Smooth muscle cell (in vitro differentiated cells): ENCODE measurements around the gene HTR1D. TPM values are rescaled to one million over a fixed set of nuclear protein-coding genes. Genes with fewer than 3 reads are reported as not detected.

ENCODE experiments used
- DNase-seq: peaks from one replicate; lab custom pipeline; 2025; ENCODE audit not compliant: unreplicated experiment; lab: John Stamatoyannopoulos, UW
- H2AFZ ChIP-seq: fragments of 200-600 bp; sonication (generic); 2 replicates; pipeline ENCODE4 v1.6.0; 2016; ENCODE audit warnings: antibody characterized with exemption, low read depth, mild to moderate bottlenecking
- H3F3A ChIP-seq: fragments of 200-600 bp; sonication (generic); 2 replicates; pipeline ENCODE4 v1.6.0; 2017; ENCODE audit warnings: antibody characterized with exemption, low read depth
- H3K27ac ChIP-seq: fragments of 200-600 bp; sonication (generic); 2 replicates; pipeline ENCODE4 v1.5.1; 2016; ENCODE audit warnings: low read depth, mild to moderate bottlenecking
- H3K27me3 ChIP-seq: fragments of 200-600 bp; sonication (generic); 2 replicates; pipeline ENCODE4 v1.6.1; 2016; ENCODE audit warnings: low read depth, mild to moderate bottlenecking
- H3K36me3 ChIP-seq: fragments of 200-600 bp; sonication (generic); 2 replicates; pipeline ENCODE4 v1.5.1; 2016; ENCODE audit warnings: low read depth
- H3K4me1 ChIP-seq: fragments of 200-600 bp; sonication (generic); 2 replicates; pipeline ENCODE4 v1.5.1; 2016; ENCODE audit warnings: low read depth
- H3K4me2 ChIP-seq: fragments of 200-600 bp; sonication (generic); 2 replicates; pipeline ENCODE4 v1.6.0; 2016; ENCODE audit warnings: mild to moderate bottlenecking
- H3K4me3 ChIP-seq: fragments of 200-600 bp; sonication (generic); 2 replicates; pipeline ENCODE4 v1.5.1; 2016; ENCODE audit warnings: mild to moderate bottlenecking
- H3K79me2 ChIP-seq: fragments of 200-600 bp; sonication (generic); 2 replicates; pipeline ENCODE4 v1.6.0; 2016; ENCODE audit warnings: low read depth, mild to moderate bottlenecking
- H3K9ac ChIP-seq: fragments of 200-600 bp; sonication (generic); 2 replicates; pipeline ENCODE4 v1.6.0; 2016; ENCODE audit warnings: low read depth
- H3K9me3 ChIP-seq: fragments of 200-600 bp; sonication (generic); replicated peaks from 2 replicates; pipeline ENCODE4 v1.5.1; 2016; ENCODE audit warnings: low read depth
- H4K20me1 ChIP-seq: fragments of 200-600 bp; sonication (generic); 2 replicates; pipeline ENCODE4 v1.6.0; 2016; ENCODE audit warnings: low read depth
- WGBS: methylation state at CpG from one replicate; pipeline ENCODE4 v1.1.7; 2016; ENCODE audit warnings: low lambda C conversion rate; 5-methylcytosine and 5-hydroxymethylcytosine counted together
- polyA plus RNA-seq: library from polyadenylated mRNA; unstranded; fragments of >200 nt; fragmentation: Nextera tagmentation; extraction: Ambion mirVana; gene quantifications from 2 replicates; pipeline ENCODE4 v1.2.1, GENCODE V29; 2016
- total RNA-seq: library from RNA; depleted of rRNA; stranded (reverse); fragments of >200 nt; gene quantifications from 2 replicates; pipeline ENCODE4 v1.2.3, GENCODE V29; 2014
- TF ChIP-seq, protein P1 (sequence below): fragments of 200-600 bp; sonication (generic); IDR thresholded peaks from 2 replicates; pipeline ENCODE4 v1.5.1; 2017; ENCODE audit warnings: borderline replicate concordance, mild to moderate bottlenecking, antibody characterized with exemption; ENCODE audit not compliant: insufficient read depth, poor library complexity, severe bottlenecking

The HTR1D gene
- total and polyA plus RNA-seq, 2 experiments from 2014 or later, result 0.26 to 1.1 TPM

DNA sequence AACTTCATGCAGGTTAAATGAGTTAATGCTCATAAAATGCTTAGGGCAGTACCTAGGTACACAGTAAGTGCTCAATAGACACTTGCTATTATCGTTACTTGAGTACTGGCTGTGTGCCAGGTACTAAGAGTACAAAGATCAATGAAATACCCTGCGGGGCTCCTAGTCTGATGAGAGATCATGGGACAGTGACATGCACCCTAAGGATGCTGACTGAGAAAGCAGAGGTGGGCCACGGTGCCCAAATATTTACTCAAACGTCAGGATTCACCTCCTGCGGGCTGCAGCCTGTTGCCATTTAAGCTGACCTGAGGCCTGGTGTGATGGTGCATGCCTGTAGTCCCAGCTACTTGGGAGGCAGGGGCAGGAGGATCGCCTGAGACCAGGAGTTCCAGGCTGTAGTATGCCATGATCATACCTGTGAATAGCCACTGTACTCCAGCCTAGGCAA, 28.8 kb downstream of the HTR1D start:
- Histone ChIP-seq H2AFZ (no peak overlapping the region), H3K27ac (peak overlapping the region; percentile 88), H3K79me2 (no peaks in the 10 kb centered on the region), H3K36me3 (no peaks in the 10 kb centered on the region), H3K9ac (peak overlapping the region; percentile 30), H4K20me1 (no peaks in the 10 kb centered on the region), H3K4me1 (no peaks in the 10 kb centered on the region), H3K27me3 (no peaks in the 10 kb centered on the region), H3K9me3 (no peaks in the 10 kb centered on the region), H3K4me2 (no peak overlapping the region), H3K4me3 (no peak overlapping the region), H3F3A (no peaks in the 10 kb centered on the region)
- TF ChIP-seq, protein P1, sequence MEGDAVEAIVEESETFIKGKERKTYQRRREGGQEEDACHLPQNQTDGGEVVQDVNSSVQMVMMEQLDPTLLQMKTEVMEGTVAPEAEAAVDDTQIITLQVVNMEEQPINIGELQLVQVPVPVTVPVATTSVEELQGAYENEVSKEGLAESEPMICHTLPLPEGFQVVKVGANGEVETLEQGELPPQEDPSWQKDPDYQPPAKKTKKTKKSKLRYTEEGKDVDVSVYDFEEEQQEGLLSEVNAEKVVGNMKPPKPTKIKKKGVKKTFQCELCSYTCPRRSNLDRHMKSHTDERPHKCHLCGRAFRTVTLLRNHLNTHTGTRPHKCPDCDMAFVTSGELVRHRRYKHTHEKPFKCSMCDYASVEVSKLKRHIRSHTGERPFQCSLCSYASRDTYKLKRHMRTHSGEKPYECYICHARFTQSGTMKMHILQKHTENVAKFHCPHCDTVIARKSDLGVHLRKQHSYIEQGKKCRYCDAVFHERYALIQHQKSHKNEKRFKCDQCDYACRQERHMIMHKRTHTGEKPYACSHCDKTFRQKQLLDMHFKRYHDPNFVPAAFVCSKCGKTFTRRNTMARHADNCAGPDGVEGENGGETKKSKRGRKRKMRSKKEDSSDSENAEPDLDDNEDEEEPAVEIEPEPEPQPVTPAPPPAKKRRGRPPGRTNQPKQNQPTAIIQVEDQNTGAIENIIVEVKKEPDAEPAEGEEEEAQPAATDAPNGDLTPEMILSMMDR, result no peak
- WGBS, result 82% methylated on average over 6 of the region's 6 CpGs
- no peak for DNase-seq

DNA sequence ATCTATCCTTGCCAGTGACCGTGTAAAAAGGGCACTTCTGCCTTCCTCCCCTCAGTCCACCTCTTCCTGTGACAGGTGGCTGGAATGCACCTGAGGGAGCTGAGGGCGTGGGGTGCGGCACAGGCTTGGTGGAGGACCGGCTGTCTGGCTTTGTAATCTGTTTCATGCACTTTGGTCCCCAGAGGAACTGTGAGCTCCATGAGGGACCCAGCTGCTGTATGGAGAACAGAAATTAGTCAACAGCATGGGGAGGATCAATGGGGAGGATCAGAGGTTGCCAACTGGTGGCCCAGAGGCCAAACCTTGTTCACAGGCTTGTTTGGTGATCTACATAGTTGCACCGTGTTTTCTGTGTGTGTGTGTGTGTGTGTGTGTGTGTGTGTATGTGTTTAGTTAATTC, 29.7 kb downstream of the HTR1D start:
- H3K9me3 ChIP-seq, result no peaks in the 10 kb centered on the region
- H3K79me2 ChIP-seq, result no peaks in the 10 kb centered on the region
- H3K4me3 ChIP-seq, result no peak overlapping the region
- no peaks in the 10 kb centered on the region for H3F3A ChIP-seq
- no peak for DNase-seq
- no peaks in the 10 kb centered on the region for H3K27me3 ChIP-seq
- no peak overlapping the region for H2AFZ ChIP-seq
- no peaks in the 10 kb centered on the region for H4K20me1 ChIP-seq
- no peaks in the 10 kb centered on the region for H3K36me3 ChIP-seq
- 63% methylated on average over 5 of the region's 5 CpGs for WGBS
- no peaks in the 10 kb centered on the region for H3K4me1 ChIP-seq
- TF ChIP-seq, protein P1, result no peak
- H3K9ac ChIP-seq, result no peak overlapping the region
- no peak overlapping the region for H3K4me2 ChIP-seq
- no peak overlapping the region for H3K27ac ChIP-seq

DNA sequence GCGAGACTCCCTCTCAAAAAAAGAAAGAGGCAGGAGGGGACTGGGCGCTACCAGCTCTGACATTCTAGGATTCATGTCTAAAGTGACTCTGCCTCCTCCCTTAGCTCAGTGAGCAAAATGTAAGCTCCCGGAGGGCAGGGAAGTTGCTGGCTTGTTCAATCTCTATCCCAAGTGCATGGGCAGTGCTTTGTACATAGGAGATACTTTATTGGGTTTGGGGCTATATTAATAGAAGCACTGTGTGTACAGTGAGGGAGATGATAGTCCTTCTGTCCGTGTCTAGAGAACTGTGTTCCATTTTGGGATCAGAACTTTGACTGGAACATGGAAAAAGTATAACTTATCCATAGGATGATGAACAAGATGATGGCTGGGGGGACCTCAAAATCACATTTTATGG, 31.9 kb downstream of the HTR1D start:
- WGBS, result 65% methylated on average over 4 of the region's 4 CpGs
- no peak overlapping the region for H3K27ac ChIP-seq

More for the DNA sequence above, 31.9 kb downstream of the HTR1D start:
- no peak for DNase-seq
- no peak overlapping the region for H3K4me3 ChIP-seq
- TF ChIP-seq, protein P1, result no peak
- H4K20me1 ChIP-seq, result no peaks in the 10 kb centered on the region
- no peaks in the 10 kb centered on the region for H3K4me1 ChIP-seq
- H3K36me3 ChIP-seq, result no peaks in the 10 kb centered on the region
- H3K9ac ChIP-seq, result no peak overlapping the region
- no peaks in the 10 kb centered on the region for H3K79me2 ChIP-seq
- H3K27me3 ChIP-seq, result no peaks in the 10 kb centered on the region
- H3K4me2 ChIP-seq, result no peak overlapping the region
- no peak overlapping the region for H2AFZ ChIP-seq
- H3F3A ChIP-seq, result no peaks in the 10 kb centered on the region
- no peaks in the 10 kb centered on the region for H3K9me3 ChIP-seq
